Measurements from ENCODE around the gene ODAD3.
"Not testable (repeated sequence)": the region's sequence is repeated elsewhere in the genome, so short reads cannot be mapped to it uniquely, and the experiment has no call there.

The ODAD3 gene

GRCh38 chr19:11435057-11435832 lies at the start of gene ODAD3, which contains the start of gene PRKCSH:
Gene ODAD3 (minus strand): TSS chr19:11435121. CDS start chr19:11435016, 105 bp downstream.
Gene PRKCSH (plus strand): TSS chr19:11435635. CDS start chr19:11436118, 483 bp downstream.
- H3K27ac ChIP-seq, result peak within 1 kb of the TSS; percentile 57
- DNase-seq (ENCODE audit: low read depth, low spot score), result peak; percentile 96

- no peak overlapping the region for H3K27ac ChIP-seq
- DNase-seq (ENCODE audit: low read depth, low spot score), result no peak
Measured at GRCh38 chr19:11483366-11484111, 48.6 kb upstream of the ODAD3 start.

GRCh38 chr19:11482384-11483050 lies 47.6 kb upstream of the ODAD3 start:
- no peak for DNase-seq (ENCODE audit: low read depth, low spot score)
- H3K27ac ChIP-seq, result no peak overlapping the region

GRCh38 chr19:11481534-11482383 lies 46.8 kb upstream of the ODAD3 start:
- H3K27ac ChIP-seq, result no peak overlapping the region

GRCh38 chr19:11480715-11481533 lies 46.0 kb upstream of the ODAD3 start, which contains the start of gene ELAVL3:
Gene ELAVL3 (minus strand): TSS chr19:11481046. CDS start chr19:11480608, 438 bp downstream.
- no peak for DNase-seq (ENCODE audit: low read depth, low spot score)
- H3K27ac ChIP-seq, result no peak within 1 kb of the TSS

More at GRCh38 chr19:11481534-11482383, 46.8 kb upstream of the ODAD3 start:
- peak; percentile 41 for DNase-seq (ENCODE audit: low read depth, low spot score)

GRCh38 chr19:11479898-11480714 lies 45.2 kb upstream of the ODAD3 start:
- no peak overlapping the region for H3K27ac ChIP-seq
- DNase-seq (ENCODE audit: low read depth, low spot score), result no peak

GRCh38 chr19:11479090-11479897 lies 44.4 kb upstream of the ODAD3 start:
- no peak overlapping the region for H3K27ac ChIP-seq
- no peak for DNase-seq (ENCODE audit: low read depth, low spot score)

GRCh38 chr19:11478167-11479089 lies 43.5 kb upstream of the ODAD3 start:
- no peak for DNase-seq (ENCODE audit: low read depth, low spot score)
- no peak overlapping the region for H3K27ac ChIP-seq

- DNase-seq (ENCODE audit: low read depth, low spot score), result no peak
- H3K27ac ChIP-seq, result no peak overlapping the region
Measured at GRCh38 chr19:11475861-11476260, 40.9 kb upstream of the ODAD3 start.

- DNase-seq (ENCODE audit: low read depth, low spot score); H3K27ac ChIP-seq: not testable (repeated sequence)
Measured at GRCh38 chr19:11475343-11475742, 40.4 kb upstream of the ODAD3 start.

- no peak for DNase-seq (ENCODE audit: low read depth, low spot score)
- H3K27ac ChIP-seq, result no peak overlapping the region
Measured at GRCh38 chr19:11473725-11474124, 38.8 kb upstream of the ODAD3 start.

GRCh38 chr19:11468266-11468845 lies 33.4 kb upstream of the ODAD3 start:
- DNase-seq (ENCODE audit: low read depth, low spot score); H3K27ac ChIP-seq: not testable (repeated sequence)

GRCh38 chr19:11465600-11465999 lies 30.7 kb upstream of the ODAD3 start:
- DNase-seq (ENCODE audit: low read depth, low spot score), result no peak
- no peak overlapping the region for H3K27ac ChIP-seq

GRCh38 chr19:11464333-11465265 lies 29.7 kb upstream of the ODAD3 start:
- no peak for DNase-seq (ENCODE audit: low read depth, low spot score)
- no peak overlapping the region for H3K27ac ChIP-seq

GRCh38 chr19:11463391-11463790 lies 28.5 kb upstream of the ODAD3 start:
- DNase-seq (ENCODE audit: low read depth, low spot score), result no peak
- no peak overlapping the region for H3K27ac ChIP-seq

Data from epithelial cell of prostate (primary cell).